Effector CD4-positive, alpha-beta T cell (primary cell): ENCODE data around the gene GRPEL2.
A peak's percentile ranks its signal among the peaks of the same experiment; 100 is the strongest.

Source experiments
- DNase-seq: peaks from one replicate; pipeline ENCODE4 v3.0.0-alpha.2; 2020
- total RNA-seq: gene quantifications from one replicate; lab custom pipeline; 2026; lab: John Stamatoyannopoulos, UW

The GRPEL2 gene
- total RNA-seq, result 31.5 reads per million, percentile 57 among the genes with 10 or more reads in this experiment

- DNase-seq, result peak; percentile 74
Measured at GRCh38 chr5:149345147-149345891, at the start of gene GRPEL2. Gene GRPEL2 (plus strand): TSS chr5:149345499. CDS start chr5:149345540, 41 bp downstream.

- DNase-seq, result no peak
Measured at GRCh38 chr5:149297340-149298025, 47.8 kb upstream of the GRPEL2 start.

GRCh38 chr5:149298163-149298562 is 47.1 kb upstream of the GRPEL2 start:
- no peak for DNase-seq

GRCh38 chr5:149298842-149299404 is 46.4 kb upstream of the GRPEL2 start:
- no peak for DNase-seq

- no peak for DNase-seq
Measured at GRCh38 chr5:149299451-149300054, 45.7 kb upstream of the GRPEL2 start.

- DNase-seq, result no peak
Measured at GRCh38 chr5:149300441-149300840, 44.9 kb upstream of the GRPEL2 start.

GRCh38 chr5:149301049-149301743 is 44.1 kb upstream of the GRPEL2 start:
- no peak for DNase-seq

- DNase-seq, result no peak
Measured at GRCh38 chr5:149301744-149302380, 43.4 kb upstream of the GRPEL2 start.

- DNase-seq, result no peak
Measured at GRCh38 chr5:149302641-149303040, 42.7 kb upstream of the GRPEL2 start.

- no peak for DNase-seq
Measured at GRCh38 chr5:149303210-149303609, 42.1 kb upstream of the GRPEL2 start.

GRCh38 chr5:149304195-149305078 is 40.9 kb upstream of the GRPEL2 start:
- DNase-seq, result no peak

- DNase-seq, result no peak
Measured at GRCh38 chr5:149309354-149309753, 35.9 kb upstream of the GRPEL2 start.

GRCh38 chr5:149310488-149310887 is 34.8 kb upstream of the GRPEL2 start:
- DNase-seq, result no peak

GRCh38 chr5:149310947-149311658 is 34.2 kb upstream of the GRPEL2 start:
- DNase-seq, result no peak

GRCh38 chr5:149313151-149313841 is 32.0 kb upstream of the GRPEL2 start:
- no peak for DNase-seq

- DNase-seq, result no peak
Measured at GRCh38 chr5:149314571-149315111, 30.7 kb upstream of the GRPEL2 start.

GRCh38 chr5:149315753-149316152 is 29.5 kb upstream of the GRPEL2 start:
- no peak for DNase-seq

GRCh38 chr5:149317281-149318048 is 27.8 kb upstream of the GRPEL2 start:
- DNase-seq, result peak; percentile 29

- DNase-seq, result no peak
Measured at GRCh38 chr5:149319174-149319573, 26.1 kb upstream of the GRPEL2 start.
